ENCODE measurements around the gene AUP1. TPM values are rescaled to one million over a fixed set of nuclear protein-coding genes. Genes with fewer than 3 reads are reported as not detected.

AUP1 gene
- total RNA-seq, 2 experiments from 2014 or later, result 90.8 to 92.7 TPM

GRCh38 chr2:74530239-74531187 is 1.0 kb upstream of the AUP1 start:
- POLR2A ChIA-PET, result interaction anchor here (0.7 to 4.1 kb wide), 12 partner anchors 22 to 135 kb away, joined by 3 to 38 read pairs (median 3); partner anchors contain the start of genes CCDC142, INO80B, PCGF1 and TTC31
- intact Hi-C loops (cut with micrococcal nuclease), result loop anchor here (5.0 kb wide), 2 partner anchors 48 to 57 kb away; partner anchors contain the start of genes CCDC142 and TTC31
- CTCF ChIA-PET, result interaction anchor here (0.7 to 6.4 kb wide), 22 partner anchors 8 to 109 kb away, joined by 3 to 54 read pairs (median 4); partner anchors contain the start of genes C2orf81, CCDC142, LBX2 and TTC31

GRCh38 chr2:74528600-74529356 is 728 bp downstream of the AUP1 start:
- CTCF ChIA-PET, result interaction anchor here (0.9 to 6.4 kb wide), 8 partner anchors 8 to 60 kb away, joined by 3 to 54 read pairs (median 5); partner anchors contain the start of genes CCDC142 and TTC31
- peaks cover 40% of the 10 kb centered on the region for H3K4me1 Mint-ChIP-seq (ENCODE audit: low read depth)
- H3K27me3 Mint-ChIP-seq, result no peaks in the 10 kb centered on the region
- H3K36me3 Mint-ChIP-seq (ENCODE audit: low read depth), result peaks cover 68% of the 10 kb centered on the region
- TF ChIP-seq CTCF (IDR thresholded peaks at IDR 0.05), result no peak
- peak overlapping the region; percentile 93 for H3K27ac Mint-ChIP-seq
- DNase-seq, result peak; percentile 49
- peak overlapping the region; percentile 98 for H3K4me3 Mint-ChIP-seq
- H3K9me3 Mint-ChIP-seq, result no peaks in the 10 kb centered on the region
- POLR2A ChIA-PET, result interaction anchor here (0.6 to 4.1 kb wide), 16 partner anchors 8 to 791 kb away, joined by 3 to 38 read pairs (median 4); partner anchors contain the start of genes CCDC142, INO80B, PCGF1 and TTC31
- intact Hi-C loops (cut with micrococcal nuclease), result no loop called here
- peak; percentile 0 for ATAC-seq

More at GRCh38 chr2:74530239-74531187, 1.0 kb upstream of the AUP1 start:
- TF ChIP-seq CTCF (IDR thresholded peaks at IDR 0.05), result no peak
- peak overlapping the region; percentile 98 for H3K4me3 Mint-ChIP-seq
- H3K27me3 Mint-ChIP-seq, result no peaks in the 10 kb centered on the region
- peaks cover 40% of the 10 kb centered on the region for H3K4me1 Mint-ChIP-seq (ENCODE audit: low read depth)
- peak; percentile 40 for ATAC-seq
- no peaks in the 10 kb centered on the region for H3K9me3 Mint-ChIP-seq
- DNase-seq, result peak; percentile 74
- peaks cover 62% of the 10 kb centered on the region for H3K36me3 Mint-ChIP-seq (ENCODE audit: low read depth)
- H3K27ac Mint-ChIP-seq, result peak overlapping the region; percentile 93

GRCh38 chr2:74527741-74528140 is 1.8 kb downstream of the AUP1 start:
- H3K4me1 Mint-ChIP-seq (ENCODE audit: low read depth), result peaks cover 40% of the 10 kb centered on the region
- no peak for TF ChIP-seq CTCF (IDR thresholded peaks at IDR 0.05)
- DNase-seq, result no peak
- no peaks in the 10 kb centered on the region for H3K9me3 Mint-ChIP-seq
- no peaks in the 10 kb centered on the region for H3K27me3 Mint-ChIP-seq
- CTCF ChIA-PET, result interaction anchor here (2.1 to 6.4 kb wide), 3 partner anchors 45 to 61 kb away, joined by 4 to 54 read pairs (median 9); partner anchors contain the start of genes CCDC142 and TTC31
- intact Hi-C loops (cut with micrococcal nuclease), result no loop called here
- peak overlapping the region; percentile 93 for H3K27ac Mint-ChIP-seq
- peaks cover 64% of the 10 kb centered on the region for H3K36me3 Mint-ChIP-seq (ENCODE audit: low read depth)
- no peak for ATAC-seq
- H3K4me3 Mint-ChIP-seq, result peak overlapping the region; percentile 98
- POLR2A ChIA-PET, result interaction anchor here (0.8 to 2.1 kb wide), 5 partner anchors 11 to 31 kb away, joined by 3 to 15 read pairs (median 4); no protein-coding TSS in a partner anchor

- H3K27ac Mint-ChIP-seq, result no peak overlapping the region
- H3K36me3 Mint-ChIP-seq (ENCODE audit: low read depth), result peaks cover 54% of the 10 kb centered on the region
- no peaks in the 10 kb centered on the region for H3K9me3 Mint-ChIP-seq
- peak overlapping the region; percentile 14 for H3K4me3 Mint-ChIP-seq
- ATAC-seq, result no peak
- no peak for DNase-seq
- TF ChIP-seq CTCF (IDR thresholded peaks at IDR 0.05), result no peak
- CTCF ChIA-PET, result interaction anchor here (0.9 to 2.1 kb wide), 3 partner anchors 23 to 52 kb away, joined by 3 to 4 read pairs (median 4); partner anchors contain the start of gene LBX2
- intact Hi-C loops (cut with micrococcal nuclease), result no loop called here
- no peaks in the 10 kb centered on the region for H3K27me3 Mint-ChIP-seq
- H3K4me1 Mint-ChIP-seq (ENCODE audit: low read depth), result peaks cover 33% of the 10 kb centered on the region
- POLR2A ChIA-PET, result interaction anchor here (0.6 to 1.5 kb wide), 6 partner anchors 11 to 82 kb away, joined by 3 to 5 read pairs (median 3); no protein-coding TSS in a partner anchor
These were observed 2.8 kb downstream of the AUP1 start for GRCh38 chr2:74526649-74527230.

All from activated CD8-positive, alpha-beta T cell treated with anti-CD3 and anti-CD28 coated beads for 36 hours (primary cell).